Measurements from ENCODE around the gene AMBRA1. TPM values are rescaled to one million over a fixed set of nuclear protein-coding genes. Genes with fewer than 3 reads are reported as not detected.

The AMBRA1 gene
- total RNA-seq, 1 donor: 18.0 TPM

GRCh38 chr11:46560300-46560991 is 33.4 kb downstream of the AMBRA1 start:
- H3K4me3 ChIP-seq (ENCODE audit: low read depth, low read length): peak overlapping the region; percentile 58
- peak; percentile 59 for DNase-seq (ENCODE audit: low read depth)
- TF ChIP-seq, protein P1, sequence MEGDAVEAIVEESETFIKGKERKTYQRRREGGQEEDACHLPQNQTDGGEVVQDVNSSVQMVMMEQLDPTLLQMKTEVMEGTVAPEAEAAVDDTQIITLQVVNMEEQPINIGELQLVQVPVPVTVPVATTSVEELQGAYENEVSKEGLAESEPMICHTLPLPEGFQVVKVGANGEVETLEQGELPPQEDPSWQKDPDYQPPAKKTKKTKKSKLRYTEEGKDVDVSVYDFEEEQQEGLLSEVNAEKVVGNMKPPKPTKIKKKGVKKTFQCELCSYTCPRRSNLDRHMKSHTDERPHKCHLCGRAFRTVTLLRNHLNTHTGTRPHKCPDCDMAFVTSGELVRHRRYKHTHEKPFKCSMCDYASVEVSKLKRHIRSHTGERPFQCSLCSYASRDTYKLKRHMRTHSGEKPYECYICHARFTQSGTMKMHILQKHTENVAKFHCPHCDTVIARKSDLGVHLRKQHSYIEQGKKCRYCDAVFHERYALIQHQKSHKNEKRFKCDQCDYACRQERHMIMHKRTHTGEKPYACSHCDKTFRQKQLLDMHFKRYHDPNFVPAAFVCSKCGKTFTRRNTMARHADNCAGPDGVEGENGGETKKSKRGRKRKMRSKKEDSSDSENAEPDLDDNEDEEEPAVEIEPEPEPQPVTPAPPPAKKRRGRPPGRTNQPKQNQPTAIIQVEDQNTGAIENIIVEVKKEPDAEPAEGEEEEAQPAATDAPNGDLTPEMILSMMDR (IDR thresholded peaks at IDR 0.05; ENCODE audit: insufficient read depth, low read length): no peak

DNA sequence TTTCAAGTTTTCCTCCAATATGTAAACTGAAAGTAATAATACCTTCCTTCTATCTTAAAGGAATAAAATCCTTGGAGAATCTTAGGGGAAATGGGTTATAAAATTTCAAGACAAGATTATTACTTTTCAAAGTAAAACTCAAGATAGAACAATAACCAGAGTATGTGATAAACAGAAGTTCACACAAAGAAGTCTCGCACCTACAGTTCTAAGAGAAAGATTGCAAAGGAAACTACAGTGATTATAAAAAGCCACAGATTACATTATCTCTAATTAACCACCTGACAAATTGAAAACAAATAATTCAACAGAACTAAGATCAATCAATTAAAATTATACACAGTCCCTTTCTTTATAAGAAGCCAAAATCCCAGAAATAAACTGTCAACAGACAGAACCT is 34.0 kb downstream of the AMBRA1 start:
- H3K4me3 ChIP-seq (ENCODE audit: low read depth, low read length): peak overlapping the region; percentile 58
- TF ChIP-seq, protein P1 (IDR thresholded peaks at IDR 0.05; ENCODE audit: insufficient read depth, low read length): no peak
- no peak for DNase-seq (ENCODE audit: low read depth)

GRCh38 chr11:46557684-46558151 is 36.1 kb downstream of the AMBRA1 start:
- DNase-seq (ENCODE audit: low read depth): peak; percentile 5
- H3K4me3 ChIP-seq (ENCODE audit: low read depth, low read length): no peak overlapping the region
- TF ChIP-seq, protein P1 (IDR thresholded peaks at IDR 0.05; ENCODE audit: insufficient read depth, low read length): no peak

- no peak overlapping the region for H3K4me3 ChIP-seq (ENCODE audit: low read depth, low read length)
- TF ChIP-seq, protein P1 (IDR thresholded peaks at IDR 0.05; ENCODE audit: insufficient read depth, low read length): no peak
- DNase-seq (ENCODE audit: low read depth): peak; percentile 60
These were observed 38.4 kb downstream of the AMBRA1 start for GRCh38 chr11:46555267-46556054.

GRCh38 chr11:46554213-46555147 is 39.3 kb downstream of the AMBRA1 start:
- TF ChIP-seq, protein P1 (IDR thresholded peaks at IDR 0.05; ENCODE audit: insufficient read depth, low read length): no peak
- H3K4me3 ChIP-seq (ENCODE audit: low read depth, low read length): no peak overlapping the region
- DNase-seq (ENCODE audit: low read depth): peak; percentile 89

DNA sequence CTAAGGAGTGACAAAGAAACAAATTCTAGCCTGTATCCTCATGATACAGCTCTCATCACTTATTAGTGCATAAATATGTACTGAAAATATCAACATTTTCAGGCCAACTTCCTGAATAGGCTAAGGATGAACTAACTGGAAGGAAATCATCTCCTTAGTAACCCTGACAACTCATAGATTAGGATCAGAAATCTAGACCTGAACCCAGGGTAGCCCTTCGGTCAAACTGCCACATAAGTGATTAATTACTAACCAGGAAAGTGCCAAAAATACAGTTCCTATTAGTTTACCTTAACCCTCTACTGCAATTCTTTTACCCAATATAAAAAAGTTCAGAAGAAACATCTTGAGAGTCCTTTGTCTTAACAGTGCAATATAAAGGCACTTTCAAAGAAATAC is 40.0 kb downstream of the AMBRA1 start:
- peak overlapping the region; percentile 2 for H3K4me3 ChIP-seq (ENCODE audit: low read depth, low read length)
- DNase-seq (ENCODE audit: low read depth): no peak
- TF ChIP-seq, protein P1 (IDR thresholded peaks at IDR 0.05; ENCODE audit: insufficient read depth, low read length): no peak

All from fibroblast of the aortic adventitia (primary cell).